GM12873 (cell line): ENCODE data around the gene INPP4B.

Experiments used
- TF ChIP-seq, protein P1 (sequence below): IDR thresholded peaks from 2 replicates; pipeline ENCODE4 v1.5.1; 2012; ENCODE audit warnings: low read depth, mild to moderate bottlenecking, moderate library complexity, low read length, control low read depth; ENCODE audit not compliant: insufficient read depth; ENCODE audit errors: missing control alignments

INPP4B gene

DNA sequence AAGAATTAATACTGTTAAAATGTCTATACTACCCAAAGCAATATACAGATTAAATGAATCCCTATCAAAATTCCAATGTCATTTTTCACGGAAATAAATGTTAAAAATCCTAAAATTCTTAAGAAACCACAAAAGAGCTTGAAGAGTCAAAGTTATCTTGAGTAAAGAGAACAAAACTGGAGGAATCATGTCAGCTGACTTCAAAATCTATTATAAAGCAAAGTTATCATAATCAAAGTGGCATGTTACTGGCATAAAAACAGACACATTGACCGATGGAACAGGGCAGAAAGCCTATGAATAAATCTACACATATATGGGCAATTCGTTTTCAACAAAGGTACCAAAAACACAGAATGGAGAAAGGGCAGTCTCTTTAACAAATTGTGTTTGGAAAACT lies 579.0 kb downstream of the INPP4B start:
- TF ChIP-seq, protein P1, sequence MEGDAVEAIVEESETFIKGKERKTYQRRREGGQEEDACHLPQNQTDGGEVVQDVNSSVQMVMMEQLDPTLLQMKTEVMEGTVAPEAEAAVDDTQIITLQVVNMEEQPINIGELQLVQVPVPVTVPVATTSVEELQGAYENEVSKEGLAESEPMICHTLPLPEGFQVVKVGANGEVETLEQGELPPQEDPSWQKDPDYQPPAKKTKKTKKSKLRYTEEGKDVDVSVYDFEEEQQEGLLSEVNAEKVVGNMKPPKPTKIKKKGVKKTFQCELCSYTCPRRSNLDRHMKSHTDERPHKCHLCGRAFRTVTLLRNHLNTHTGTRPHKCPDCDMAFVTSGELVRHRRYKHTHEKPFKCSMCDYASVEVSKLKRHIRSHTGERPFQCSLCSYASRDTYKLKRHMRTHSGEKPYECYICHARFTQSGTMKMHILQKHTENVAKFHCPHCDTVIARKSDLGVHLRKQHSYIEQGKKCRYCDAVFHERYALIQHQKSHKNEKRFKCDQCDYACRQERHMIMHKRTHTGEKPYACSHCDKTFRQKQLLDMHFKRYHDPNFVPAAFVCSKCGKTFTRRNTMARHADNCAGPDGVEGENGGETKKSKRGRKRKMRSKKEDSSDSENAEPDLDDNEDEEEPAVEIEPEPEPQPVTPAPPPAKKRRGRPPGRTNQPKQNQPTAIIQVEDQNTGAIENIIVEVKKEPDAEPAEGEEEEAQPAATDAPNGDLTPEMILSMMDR: no peak

DNA sequence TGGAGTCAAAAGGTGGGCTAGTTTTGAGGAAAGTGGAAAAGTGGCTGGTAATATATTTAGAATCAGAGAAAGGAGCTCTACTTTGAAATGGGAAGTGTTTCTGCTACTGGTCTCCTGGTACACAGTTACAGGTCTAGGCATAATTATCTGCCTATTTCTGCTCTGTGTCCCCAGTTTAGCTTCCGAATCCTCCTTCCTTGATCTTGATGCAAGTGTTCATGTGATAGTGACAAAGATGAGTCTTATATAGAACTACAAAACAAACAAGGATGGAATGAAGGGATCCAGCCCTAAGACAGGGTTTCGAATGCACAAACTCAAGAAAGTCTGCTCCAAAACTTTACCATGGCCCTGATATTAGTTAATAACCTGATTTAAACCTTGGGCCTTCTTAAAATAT lies 580.2 kb downstream of the INPP4B start:
- TF ChIP-seq, protein P1: no peak

DNA sequence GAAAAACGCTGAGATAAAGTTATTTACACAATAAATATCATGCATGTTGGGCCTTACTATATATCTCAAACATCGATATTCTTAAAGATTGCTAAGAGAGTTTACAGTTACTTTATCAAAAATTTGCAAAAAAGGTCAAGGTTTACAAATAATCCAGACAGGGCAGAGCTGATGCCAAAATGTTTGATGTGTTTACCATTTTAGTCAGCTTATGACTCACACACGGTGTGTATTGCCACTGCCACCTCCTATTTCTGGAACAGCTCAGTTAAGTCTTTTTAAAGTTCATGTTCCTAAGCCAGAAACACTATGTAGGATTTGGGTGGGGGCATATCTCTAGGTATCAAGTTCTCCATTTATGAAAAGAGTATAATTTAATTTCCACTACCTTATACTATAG lies 580.6 kb downstream of the INPP4B start:
- TF ChIP-seq, protein P1: no peak

DNA sequence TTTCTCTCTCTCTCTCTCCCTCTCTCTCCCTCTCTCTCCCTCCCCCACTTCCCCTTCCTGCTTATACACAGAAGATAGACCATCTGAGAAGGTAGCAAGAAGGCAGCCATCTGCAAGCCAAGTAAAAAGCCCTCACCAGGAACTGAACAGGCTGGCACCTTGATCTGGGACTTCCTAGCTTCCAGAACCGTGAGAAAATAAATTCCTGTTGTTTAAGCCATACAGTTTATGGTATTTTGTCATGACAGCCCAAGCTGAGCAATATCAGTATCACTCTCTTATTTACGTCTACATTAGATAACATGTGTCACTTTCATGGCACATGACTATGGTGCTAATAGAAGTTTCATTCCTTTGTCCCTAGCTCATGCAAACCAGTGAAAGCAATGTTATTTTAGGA lies 581.1 kb downstream of the INPP4B start:
- TF ChIP-seq, protein P1: no peak

DNA sequence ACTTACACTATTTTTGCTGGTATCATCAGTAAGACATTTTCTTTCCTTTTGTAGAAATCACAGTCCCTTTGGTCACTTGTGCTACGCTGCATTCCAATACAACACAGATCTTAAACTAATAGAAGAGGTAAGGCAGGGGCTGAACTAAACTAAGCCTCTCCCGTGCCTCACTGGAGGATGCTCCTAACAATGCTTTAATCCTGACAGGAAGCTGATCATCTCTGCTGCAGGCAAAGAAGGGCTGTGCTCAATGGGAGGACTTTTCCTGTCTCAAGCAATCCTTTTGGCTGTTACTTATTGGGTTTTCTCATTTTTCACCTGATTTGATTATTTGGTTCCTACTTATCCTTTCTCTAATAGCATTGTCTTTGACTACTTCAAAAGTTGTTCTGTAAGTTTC lies 583.1 kb downstream of the INPP4B start:
- TF ChIP-seq, protein P1: no peak

DNA sequence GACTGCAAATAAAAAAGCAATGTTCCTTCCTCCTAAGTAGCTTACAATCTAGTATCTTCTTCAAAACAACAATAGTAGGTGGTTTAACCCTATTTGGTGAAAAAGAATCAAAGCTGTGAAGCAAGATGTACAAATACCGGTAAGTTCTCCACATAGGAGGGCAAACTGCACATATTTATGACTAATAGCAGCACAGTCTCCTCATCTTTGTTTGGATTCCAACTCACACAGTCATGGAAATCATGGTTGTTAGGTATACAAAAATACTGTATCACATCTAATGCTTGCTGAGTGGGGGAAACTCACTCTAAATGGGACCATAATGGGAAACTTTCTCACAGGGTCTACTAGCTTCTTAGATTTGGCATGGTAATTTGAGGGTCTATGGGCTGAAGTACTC lies 597.2 kb downstream of the INPP4B start:
- TF ChIP-seq, protein P1: no peak

DNA sequence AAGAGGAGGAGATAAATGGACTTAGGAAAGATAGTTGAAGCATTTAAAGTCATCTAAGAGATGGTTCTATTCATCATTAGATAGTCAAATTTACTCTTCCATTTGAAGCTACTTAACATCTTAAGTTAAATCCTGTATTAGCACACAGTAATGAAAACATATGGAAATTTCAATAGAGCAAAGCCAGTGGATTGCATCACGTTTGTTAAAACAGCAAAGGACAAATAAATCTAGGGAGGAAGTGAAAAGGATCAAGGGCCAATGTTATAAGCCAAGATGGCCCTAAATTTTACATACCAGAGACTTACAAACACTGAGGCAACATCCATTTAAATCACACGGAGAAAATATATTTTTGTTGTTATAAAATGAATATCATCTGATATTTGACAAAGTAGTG lies 602.8 kb downstream of the INPP4B start:
- TF ChIP-seq, protein P1: no peak

DNA sequence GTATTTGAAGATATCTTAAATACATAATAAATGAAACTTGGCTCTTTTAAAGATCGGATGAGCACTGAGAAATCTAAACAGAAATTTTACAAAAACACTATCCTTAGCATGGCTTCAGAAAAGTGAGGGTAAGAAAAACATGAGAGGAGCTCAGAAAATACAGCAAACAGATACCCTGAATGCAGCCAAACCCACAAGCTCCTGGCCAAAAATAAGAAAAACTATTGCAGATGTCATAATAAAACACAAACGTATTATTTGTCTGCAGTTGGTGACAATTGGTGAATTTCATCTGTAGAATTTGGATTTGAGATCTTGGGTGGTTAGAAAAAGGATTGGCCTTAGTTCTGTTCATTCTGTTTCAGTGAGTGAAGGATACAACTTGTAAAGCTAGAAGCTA lies 603.9 kb downstream of the INPP4B start:
- TF ChIP-seq, protein P1: no peak
